ENCODE results near the gene GAL.

GAL gene

DNA sequence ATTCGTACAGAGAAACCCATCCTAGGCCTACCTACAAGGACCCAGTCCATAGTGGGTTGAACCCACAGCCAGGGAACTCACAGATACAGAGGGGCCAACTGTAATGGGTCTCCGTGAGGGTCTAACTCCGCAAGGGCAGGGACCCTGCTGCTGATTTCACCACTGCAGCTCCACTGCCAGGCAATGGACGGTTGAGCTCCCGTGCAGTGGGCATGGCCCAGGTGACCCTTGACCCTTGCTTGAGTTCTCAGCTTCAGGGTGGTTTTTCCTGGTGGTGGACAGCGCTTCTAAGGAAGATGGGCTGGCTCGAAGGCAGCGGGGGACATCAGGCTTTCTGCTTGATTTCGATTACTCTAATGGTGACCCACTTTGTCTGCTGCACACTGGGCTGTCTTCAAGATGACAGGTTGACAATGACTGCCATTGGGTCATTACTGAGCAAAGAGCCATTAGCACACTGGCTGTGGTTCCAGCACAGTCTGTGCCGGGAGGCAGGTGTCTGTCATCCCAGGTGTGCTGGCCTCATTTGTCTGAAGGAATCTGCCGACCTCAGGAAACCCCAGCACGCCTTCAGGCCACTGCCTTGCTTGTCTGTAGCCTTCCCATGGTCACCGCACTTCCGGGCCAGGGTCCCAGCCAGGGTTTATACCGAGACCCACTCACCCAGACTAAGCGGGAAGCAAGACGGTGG is 3.7 kb upstream of the GAL start:
- in situ Hi-C loops (cut with HindIII; ENCODE audit: low sequenced_read_pairs): no loop called here

DNA sequence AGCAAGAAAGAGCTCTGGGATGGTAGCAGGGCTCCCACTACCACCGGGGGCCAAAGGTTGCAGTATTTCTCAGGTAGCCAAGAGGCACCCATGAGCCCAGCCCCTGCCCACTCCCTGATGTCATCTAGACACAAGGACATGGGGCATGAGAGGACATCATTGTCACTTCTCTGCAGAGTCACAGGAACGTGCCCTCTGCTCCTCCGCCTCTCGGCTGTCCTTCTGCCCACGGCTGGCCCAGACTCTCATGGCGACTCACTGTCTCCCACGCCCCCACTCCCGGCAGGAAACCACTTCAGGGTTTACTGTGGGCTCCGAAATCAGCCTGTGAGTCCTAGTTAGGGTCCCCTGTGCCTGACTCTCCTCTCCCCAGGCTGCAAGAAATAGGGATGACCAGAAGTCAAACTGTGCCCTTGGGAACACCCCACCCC is 1.8 kb upstream of the GAL start:
- in situ Hi-C loops (cut with HindIII; ENCODE audit: low sequenced_read_pairs): no loop called here
- H3K4me3 ChIP-seq (ENCODE audit: low read depth, low read length): no peak overlapping the region
- DNase-seq (ENCODE audit: low read depth, low spot score): no peak
- TF ChIP-seq, protein P1, sequence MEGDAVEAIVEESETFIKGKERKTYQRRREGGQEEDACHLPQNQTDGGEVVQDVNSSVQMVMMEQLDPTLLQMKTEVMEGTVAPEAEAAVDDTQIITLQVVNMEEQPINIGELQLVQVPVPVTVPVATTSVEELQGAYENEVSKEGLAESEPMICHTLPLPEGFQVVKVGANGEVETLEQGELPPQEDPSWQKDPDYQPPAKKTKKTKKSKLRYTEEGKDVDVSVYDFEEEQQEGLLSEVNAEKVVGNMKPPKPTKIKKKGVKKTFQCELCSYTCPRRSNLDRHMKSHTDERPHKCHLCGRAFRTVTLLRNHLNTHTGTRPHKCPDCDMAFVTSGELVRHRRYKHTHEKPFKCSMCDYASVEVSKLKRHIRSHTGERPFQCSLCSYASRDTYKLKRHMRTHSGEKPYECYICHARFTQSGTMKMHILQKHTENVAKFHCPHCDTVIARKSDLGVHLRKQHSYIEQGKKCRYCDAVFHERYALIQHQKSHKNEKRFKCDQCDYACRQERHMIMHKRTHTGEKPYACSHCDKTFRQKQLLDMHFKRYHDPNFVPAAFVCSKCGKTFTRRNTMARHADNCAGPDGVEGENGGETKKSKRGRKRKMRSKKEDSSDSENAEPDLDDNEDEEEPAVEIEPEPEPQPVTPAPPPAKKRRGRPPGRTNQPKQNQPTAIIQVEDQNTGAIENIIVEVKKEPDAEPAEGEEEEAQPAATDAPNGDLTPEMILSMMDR (IDR thresholded peaks at IDR 0.05; ENCODE audit: low read depth, low read length): no peak

More for the DNA sequence above, 3.7 kb upstream of the GAL start:
- TF ChIP-seq, protein P1 (IDR thresholded peaks at IDR 0.05; ENCODE audit: low read depth, low read length): no peak
- DNase-seq (ENCODE audit: low read depth, low spot score): no peak
- no peak overlapping the region for H3K4me3 ChIP-seq (ENCODE audit: low read depth, low read length)

GRCh38 chr11:68683121-68683520 is 1.2 kb upstream of the GAL start:
- in situ Hi-C loops (cut with HindIII; ENCODE audit: low sequenced_read_pairs): no loop called here
- TF ChIP-seq, protein P1 (IDR thresholded peaks at IDR 0.05; ENCODE audit: low read depth, low read length): no peak
- DNase-seq (ENCODE audit: low read depth, low spot score): no peak
- H3K4me3 ChIP-seq (ENCODE audit: low read depth, low read length): no peak overlapping the region

- TF ChIP-seq, protein P1 (IDR thresholded peaks at IDR 0.05; ENCODE audit: low read depth, low read length): no peak
- DNase-seq (ENCODE audit: low read depth, low spot score): no peak
- no peak overlapping the region for H3K4me3 ChIP-seq (ENCODE audit: low read depth, low read length)
- in situ Hi-C loops (cut with HindIII; ENCODE audit: low sequenced_read_pairs): no loop called here
These were observed 584 bp upstream of the GAL start for GRCh38 chr11:68683536-68684384.

GRCh38 chr11:68685656-68686380 is 1.5 kb downstream of the GAL start:
- no peak overlapping the region for H3K4me3 ChIP-seq (ENCODE audit: low read depth, low read length)
- in situ Hi-C loops (cut with HindIII; ENCODE audit: low sequenced_read_pairs): no loop called here
- TF ChIP-seq, protein P1 (IDR thresholded peaks at IDR 0.05; ENCODE audit: low read depth, low read length): no peak
- DNase-seq (ENCODE audit: low read depth, low spot score): no peak

GRCh38 chr11:68686486-68686885 is 2.1 kb downstream of the GAL start:
- in situ Hi-C loops (cut with HindIII; ENCODE audit: low sequenced_read_pairs): no loop called here
- no peak overlapping the region for H3K4me3 ChIP-seq (ENCODE audit: low read depth, low read length)
- TF ChIP-seq, protein P1 (IDR thresholded peaks at IDR 0.05; ENCODE audit: low read depth, low read length): no peak
- no peak for DNase-seq (ENCODE audit: low read depth, low spot score)
